K562 (cell line): ENCODE data around the gene SLC17A9. TPM values are rescaled to one million over a fixed set of nuclear protein-coding genes. Genes with fewer than 3 reads are reported as not detected.

ENCODE experiments used
- CTCF ChIP-seq, 3 experiments: IDR thresholded peaks in 2 of 3; conservative IDR thresholded peaks in 1 of 3; 2 replicates each; pipeline ENCODE4 v1.5.1; 2011 to 2012; ENCODE audit warnings: low read length in 3 of 3, mild to moderate bottlenecking in 3 of 3, control low read depth in 2 of 3, improper control_type of control experiment in 1 of 3, inconsistent platforms in 1 of 3, low read depth in 1 of 3, mixed read lengths in 1 of 3, moderate library complexity in 1 of 3; ENCODE audit not compliant: insufficient read depth in 2 of 3
- CTCFL ChIP-seq: IDR thresholded peaks from 2 replicates; pipeline ENCODE4 v1.6.1; 2011; ENCODE audit warnings: borderline replicate concordance, low read depth, mild to moderate bottlenecking, moderate library complexity, low read length; ENCODE audit not compliant: insufficient read depth, poor library complexity, severe bottlenecking
- DMBX1 ChIP-seq: fragments of 250-450 bp; sonication (Bioruptor Pico); IDR thresholded peaks from 2 replicates; pipeline ENCODE4 v1.8.0; 2022; ENCODE audit warnings: inconsistent platforms, mild to moderate bottlenecking, moderate library complexity, borderline replicate concordance
- EHMT2 ChIP-seq: fragments of 450-650 bp; IDR thresholded peaks from 2 replicates; pipeline ENCODE4 v1.6.1; 2018; ENCODE audit warnings: antibody characterized with exemption
- HBP1 ChIP-seq: fragments of 450-650 bp; formaldehyde crosslinking; IDR thresholded peaks from 2 replicates; pipeline ENCODE4 v1.4.0; 2022; ENCODE audit warnings: missing genetic modification characterization
- HMG20B ChIP-seq: fragments of 250-450 bp; sonication (Bioruptor Pico); IDR thresholded peaks from 2 replicates; pipeline ENCODE4 v1.5.0; 2021; ENCODE audit warnings: mild to moderate bottlenecking
- HMGXB4 ChIP-seq: sonication (generic); formaldehyde crosslinking; IDR thresholded peaks from 2 replicates; pipeline ENCODE4 v1.8.1; 2023; ENCODE audit warnings: mild to moderate bottlenecking, missing genetic modification reagents
- HNRNPLL ChIP-seq: fragments of 200-400 bp; formaldehyde crosslinking; IDR thresholded peaks from 2 replicates; pipeline ENCODE4 v1.6.1; 2017; ENCODE audit warnings: low read length, low read depth, mild to moderate bottlenecking; ENCODE audit not compliant: poor library complexity, severe bottlenecking
- HOXB6 ChIP-seq: fragments of 250-450 bp; sonication (Bioruptor Pico); IDR thresholded peaks from 2 replicates; pipeline ENCODE4 v1.5.1; 2022; ENCODE audit warnings: mild to moderate bottlenecking, borderline replicate concordance
- MYNN ChIP-seq, 2 experiments: sonication (generic); formaldehyde crosslinking in 1 of 2; IDR thresholded peaks; 2 replicates each; pipeline versions ENCODE4 v1.5.0 to v1.6.1; 2016 to 2020; ENCODE audit warnings: antibody characterized with exemption in 1 of 2, missing genetic modification reagents in 1 of 2
- NCOA1 ChIP-seq: fragments of 450-650 bp; IDR thresholded peaks from 2 replicates; pipeline ENCODE4 v1.6.1; 2016; ENCODE audit warnings: low read depth
- OTX1 ChIP-seq: fragments of 450-650 bp; formaldehyde crosslinking; IDR thresholded peaks from 2 replicates; pipeline ENCODE4 v1.4.0; 2022; ENCODE audit warnings: mild to moderate bottlenecking
- RAD51 ChIP-seq: fragments of 450-650 bp; IDR thresholded peaks from 2 replicates; pipeline ENCODE4 v1.7.1; 2016; ENCODE audit warnings: low read depth, mild to moderate bottlenecking, borderline replicate concordance
- SMAD2 ChIP-seq: fragments of 150-350 bp; IDR thresholded peaks from 2 replicates; pipeline ENCODE4 v1.6.1; 2014; ENCODE audit warnings: low read depth, mild to moderate bottlenecking, low read length
- ZNF384 ChIP-seq: IDR thresholded peaks from 2 replicates; pipeline ENCODE4 v1.6.1; 2012; ENCODE audit warnings: low read depth, low read length, improper control_type of control experiment
- ZNF449 ChIP-seq: fragments of 250-450 bp; sonication (Bioruptor Pico); IDR thresholded peaks from 2 replicates; pipeline ENCODE4 v1.8.0; 2022; ENCODE audit warnings: moderate library complexity, mild to moderate bottlenecking, inconsistent platforms
- polyA plus RNA-seq, 8 experiments: library from polyadenylated mRNA; depleted of rRNA in 4 of 8; stranded (reverse) in 5 of 8; unstranded in 3 of 8; fragments of >200 nt; fragmentation: Nextera tagmentation in 2 of 8; fragmentation: Illumina TruSeq in 1 of 8; extraction: Ambion mirVana in 2 of 8; extraction: Trizol in 1 of 8; gene quantifications; 2 replicates each; pipeline versions ENCODE4 v1.2.1 to v1.2.3, GENCODE V29; 2011 to 2014; ENCODE audit warnings: inconsistent platforms in 1 of 8, missing spikeins in 1 of 8
- total RNA-seq, 7 experiments: library from RNA; depleted of rRNA in 6 of 7; stranded (reverse); fragments of >200 nt in 6 of 7; fragmentation: Illumina TruSeq in 2 of 7; extraction: Trizol in 2 of 7; gene quantifications; 2 replicates each; pipeline versions ENCODE4 v1.2.1 to v1.2.3, GENCODE V29; 2011 to 2021; ENCODE audit warnings: low replicate concordance in 1 of 7

SLC17A9 gene
- total and polyA plus RNA-seq, 9 of the 15 experiments (the other 6 are each of a cell fraction or from before 2014, with no cell fraction given) = 0.04 to 0.31 TPM; not detected in 7

GRCh38 chr20:62937268-62938104 is 15.0 kb upstream of the SLC17A9 start (continued):
- TF ChIP-seq HBP1 = peak; percentile 43; the same call in 1 of the 2 replicates
- no peak for TF ChIP-seq RAD51
- TF ChIP-seq MYNN (IDR thresholded peaks at IDR 0.05) = no peak
- TF ChIP-seq MYNN (CRISPR knock-in tag; IDR thresholded peaks at IDR 0.05) = no peak
- no peak for TF ChIP-seq OTX1
- TF ChIP-seq HMGXB4 = peak; percentile 32; the same call in 1 of the 2 replicates
- TF ChIP-seq SMAD2 = no peak
- peak; percentile 48 for TF ChIP-seq HNRNPLL
- no peak for TF ChIP-seq HOXB6
- TF ChIP-seq CTCF (IDR thresholded peaks at IDR 0.05 in 2 of 3, conservative IDR thresholded peaks at IDR 0.05 in 1 of 3; ENCODE audit: insufficient read depth in 2 of 3, low read depth in 1 of 3, low read length in 3 of 3) = no peak
- peak; percentile 32; the same call in 1 of the 2 replicates for TF ChIP-seq NCOA1
- no peak for TF ChIP-seq CTCFL
- TF ChIP-seq ZNF449 (CRISPR knock-in tag) = no peak
- no peak for TF ChIP-seq DMBX1
- TF ChIP-seq HMG20B (CRISPR knock-in tag) = no peak
- TF ChIP-seq EHMT2 = no peak
- no peak for TF ChIP-seq ZNF384
